ENCODE data around the gene KPNA2.
A peak's percentile ranks its signal among the peaks of the same experiment; 100 is the strongest.
"Not testable (repeated sequence)": the region's sequence is repeated elsewhere in the genome, so short reads cannot be mapped to it uniquely, and the experiment has no call there.

Gene KPNA2

DNA sequence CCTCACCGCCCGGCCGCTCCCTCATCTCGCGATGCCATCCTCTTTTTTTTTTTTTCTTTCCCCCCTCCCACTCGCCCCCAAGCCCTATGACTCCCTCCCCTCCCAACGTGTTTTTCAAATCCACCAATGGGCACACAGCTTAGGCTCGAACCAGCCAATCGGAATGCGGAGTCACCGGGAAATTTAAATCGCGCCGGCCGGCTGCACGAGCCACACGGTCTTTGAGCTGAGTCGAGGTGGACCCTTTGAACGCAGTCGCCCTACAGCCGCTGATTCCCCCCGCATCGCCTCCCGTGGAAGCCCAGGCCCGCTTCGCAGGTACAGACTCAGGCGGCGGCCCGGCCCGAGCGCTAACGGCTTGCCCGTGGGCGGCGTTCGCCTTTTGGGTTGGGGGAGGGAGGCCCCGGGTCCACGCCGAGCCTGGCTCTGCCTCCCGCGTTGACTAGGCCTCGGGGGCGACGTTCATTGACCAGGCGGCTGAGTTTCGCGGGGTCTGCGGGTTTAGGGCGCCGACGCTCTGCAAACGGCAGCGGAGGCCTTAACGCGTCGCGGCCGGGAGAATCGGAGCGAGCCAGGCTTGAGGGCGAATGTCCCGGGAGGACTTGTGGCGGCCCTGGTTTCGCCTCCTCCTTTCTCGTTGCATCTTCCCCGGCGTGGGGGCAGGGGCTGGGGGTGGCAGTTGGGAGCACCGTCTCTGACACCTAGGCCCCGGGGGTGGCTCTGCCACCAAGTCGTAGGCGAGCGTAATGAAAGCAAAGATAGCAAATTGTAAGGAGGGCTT is at the start of gene KPNA2:
TSS of gene KPNA2 (plus strand) at position 213 of the 781 bp plus-strand sequence. CDS start 1,398 bp downstream, outside the sequence.
- peak; percentile 96 to 97 for DNase-seq

DNA sequence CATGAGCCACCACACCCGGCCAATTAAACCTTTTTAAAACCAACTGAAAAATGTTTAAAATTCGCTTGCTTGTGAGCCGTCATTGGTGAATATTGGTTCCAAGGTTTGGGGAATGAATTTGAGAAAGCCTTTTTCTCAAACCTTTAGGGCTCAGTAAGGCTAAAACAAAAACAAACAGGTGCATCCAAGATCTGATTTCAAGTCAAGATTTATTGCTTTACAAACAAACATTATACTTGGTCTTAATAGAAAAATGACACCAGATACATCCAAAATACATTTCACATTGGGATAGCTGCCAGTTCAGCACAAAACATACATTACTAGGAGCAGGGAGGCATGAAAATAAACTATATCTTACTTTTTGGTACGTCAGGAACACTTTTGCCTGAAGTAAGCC is 44.6 kb upstream of the KPNA2 start:
- DNase-seq, result no peak

GRCh38 chr17:67992548-67993152 is 42.9 kb upstream of the KPNA2 start:
- peak in 1 of 2 experiments; percentile 28 for DNase-seq

- DNase-seq, result peak; percentile 30 to 70
These were observed 42.2 kb upstream of the KPNA2 start for GRCh38 chr17:67993153-67993997.

- DNase-seq, result peak in 1 of 2 experiments; percentile 49
These were observed 41.6 kb upstream of the KPNA2 start for GRCh38 chr17:67993998-67994361.

DNA sequence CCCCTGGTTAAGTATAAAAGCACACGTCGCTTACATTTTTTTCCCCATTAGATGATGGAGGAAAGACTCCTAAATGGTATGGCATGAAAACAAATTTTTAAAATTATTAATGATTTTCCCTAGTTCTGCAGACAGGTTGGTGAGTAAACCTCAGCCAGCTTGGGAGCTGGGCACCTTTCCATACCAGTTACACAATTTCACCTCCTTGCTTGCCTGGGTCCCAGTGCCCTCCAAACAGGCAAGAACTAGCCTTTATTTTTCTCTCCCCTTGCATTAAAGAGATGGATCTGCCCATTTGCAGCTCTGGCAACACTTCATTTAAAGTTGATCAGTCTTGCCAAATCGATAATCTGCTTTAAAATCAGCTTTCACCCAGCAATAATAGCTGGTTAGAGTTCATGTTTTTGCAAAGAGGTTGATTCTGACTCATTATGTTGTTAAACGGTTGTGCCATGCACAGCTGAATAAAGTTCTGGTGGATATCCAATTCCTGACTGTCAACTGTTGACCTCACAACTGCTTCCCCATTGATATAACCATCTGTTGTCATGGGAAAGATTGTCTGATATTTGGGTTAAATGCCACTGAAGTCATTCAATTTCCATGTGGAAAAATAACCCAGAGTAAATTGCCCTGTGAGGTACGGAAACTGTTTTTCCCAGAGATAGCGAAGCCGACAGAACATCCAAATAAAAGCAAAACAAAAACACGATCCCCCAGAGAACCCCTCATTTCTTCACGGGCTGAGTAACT is 40.5 kb upstream of the KPNA2 start:
- no peak for DNase-seq

- no peak for DNase-seq
These were observed 39.8 kb upstream of the KPNA2 start for GRCh38 chr17:67995570-67996263.

DNA sequence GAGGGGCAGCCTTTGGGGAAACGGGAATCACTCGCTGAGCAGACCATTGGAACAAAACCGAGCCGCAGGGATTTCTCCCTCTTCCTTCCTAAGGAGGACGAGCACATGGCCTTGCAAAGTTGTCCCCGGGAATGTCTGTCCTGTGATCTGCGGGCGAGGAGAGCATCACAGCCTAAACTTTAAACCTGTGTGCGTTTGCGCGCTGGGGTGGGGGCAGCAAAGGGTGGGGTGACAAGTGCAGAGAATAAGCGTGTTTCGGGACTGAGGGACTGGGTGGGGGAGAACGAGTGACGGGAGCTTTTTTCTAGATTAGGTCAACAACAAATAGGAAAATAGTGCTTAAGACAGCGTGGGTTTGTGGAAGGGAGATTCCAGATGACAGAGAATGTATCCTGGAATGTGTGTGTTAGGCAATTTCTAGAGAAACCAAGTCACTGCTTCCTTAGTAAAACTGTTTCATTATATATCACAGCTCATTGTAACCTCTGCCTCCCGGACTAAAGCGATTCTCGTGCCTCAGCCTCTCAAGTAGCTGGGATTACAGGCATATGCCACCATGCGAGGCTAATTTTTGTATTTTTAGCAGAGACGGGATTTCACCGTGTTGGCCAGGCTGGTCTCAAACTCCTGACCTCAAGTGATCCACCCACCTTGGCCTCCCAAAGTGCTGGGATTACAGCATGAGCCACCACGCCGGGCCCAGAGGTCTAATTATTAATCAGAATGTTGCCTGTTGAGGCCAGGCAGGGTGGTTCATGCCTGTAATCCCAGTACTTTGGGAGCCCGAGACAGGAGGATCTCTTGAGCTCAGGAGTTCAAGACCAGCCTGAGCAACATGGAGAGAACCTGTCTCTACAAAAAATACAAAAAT is 39.0 kb upstream of the KPNA2 start, which contains the start of gene C17orf58:
TSS of gene C17orf58 (minus strand) at position 169 of the 871 bp plus-strand sequence. CDS start 271 bp downstream, outside the sequence.
- DNase-seq, result not testable (repeated sequence)

DNA sequence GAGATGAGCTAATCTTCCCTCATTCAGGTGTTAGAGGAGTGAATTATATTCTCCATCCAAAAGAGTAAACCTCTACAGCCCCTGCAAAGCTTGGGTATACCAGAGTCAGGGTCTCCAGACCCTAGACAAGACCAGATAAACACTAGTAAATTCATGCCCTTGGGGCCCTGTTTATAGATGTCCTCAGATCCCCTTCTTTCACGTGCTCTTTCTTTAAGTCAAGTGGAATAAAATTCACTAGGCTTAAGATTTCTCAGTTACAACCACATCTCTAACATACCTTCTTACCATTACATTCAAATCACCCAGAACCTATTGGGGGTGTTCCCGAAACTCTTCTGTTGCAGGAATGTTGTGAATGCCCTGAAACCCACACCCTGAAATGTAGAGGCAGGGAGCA is 37.1 kb upstream of the KPNA2 start:
- no peak for DNase-seq

- DNase-seq, result peak in 1 of 2 experiments; percentile 17
These were observed 36.1 kb upstream of the KPNA2 start for GRCh38 chr17:67999291-67999911.

DNA sequence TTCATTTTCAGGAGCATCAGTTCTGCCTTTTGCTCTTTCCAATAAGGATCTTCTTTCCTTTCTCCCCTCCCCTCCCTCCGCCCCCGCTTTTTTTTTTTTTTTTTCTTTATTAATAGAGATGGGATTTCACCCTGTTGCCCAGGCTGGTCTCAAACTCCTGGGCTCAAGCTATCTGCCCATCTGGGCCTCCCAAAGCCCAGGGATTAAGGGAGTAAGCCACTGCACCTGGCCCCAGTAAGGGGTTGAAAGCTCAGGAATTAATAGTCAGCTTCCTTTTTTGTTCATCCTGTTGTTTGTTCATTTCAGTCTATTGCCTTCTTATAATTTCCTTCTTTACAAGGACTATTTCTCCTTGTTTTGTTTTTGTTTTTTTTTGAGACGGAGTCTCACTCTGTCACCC is 31.3 kb upstream of the KPNA2 start:
- DNase-seq, result no peak

DNA sequence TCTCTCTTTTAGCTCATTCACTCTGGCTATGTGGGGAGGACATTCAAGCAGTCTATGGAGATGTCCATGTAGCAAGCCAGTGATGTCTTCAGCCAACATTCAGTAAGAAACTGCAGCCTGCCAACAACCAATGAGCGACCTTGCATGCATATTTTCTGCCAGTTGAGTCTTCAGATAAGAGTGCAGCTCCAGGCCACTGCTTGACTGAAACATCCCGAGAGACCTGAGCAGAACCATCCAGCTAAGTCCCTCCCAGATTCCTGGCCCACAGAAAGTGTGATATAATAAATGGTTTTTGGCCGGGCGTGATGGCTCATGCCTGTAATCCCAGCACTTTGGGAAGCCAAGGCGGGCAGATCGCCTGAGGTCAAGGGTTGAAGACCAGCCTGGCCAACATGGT is 28.7 kb upstream of the KPNA2 start:
- no peak for DNase-seq

DNA sequence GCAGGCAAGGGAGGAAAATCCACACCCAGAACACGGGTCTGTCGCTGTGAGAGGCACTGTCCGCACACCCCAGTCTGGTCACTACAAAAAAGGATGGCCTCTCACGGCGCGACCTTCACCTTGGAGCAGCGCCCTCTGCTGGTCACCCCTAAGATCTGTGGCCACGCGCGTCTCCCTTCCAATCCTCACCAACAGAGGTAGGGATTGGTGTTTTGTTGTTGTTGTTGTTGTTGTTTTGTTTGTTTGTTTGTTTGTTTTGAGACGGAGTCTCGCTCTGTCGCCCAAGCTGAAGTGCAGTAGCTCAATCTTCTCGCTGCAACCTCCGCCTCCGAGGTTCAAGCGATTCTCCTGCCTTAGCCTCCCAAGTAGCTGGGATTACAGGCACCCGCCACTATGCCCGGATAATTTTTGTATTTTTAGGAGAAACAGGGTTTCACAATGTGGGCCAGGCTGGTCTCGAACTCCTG is 24.3 kb upstream of the KPNA2 start:
- DNase-seq, result peak in 1 of 2 experiments; percentile 17

GRCh38 chr17:68013385-68013784 is 22.1 kb upstream of the KPNA2 start:
- no peak for DNase-seq

DNA sequence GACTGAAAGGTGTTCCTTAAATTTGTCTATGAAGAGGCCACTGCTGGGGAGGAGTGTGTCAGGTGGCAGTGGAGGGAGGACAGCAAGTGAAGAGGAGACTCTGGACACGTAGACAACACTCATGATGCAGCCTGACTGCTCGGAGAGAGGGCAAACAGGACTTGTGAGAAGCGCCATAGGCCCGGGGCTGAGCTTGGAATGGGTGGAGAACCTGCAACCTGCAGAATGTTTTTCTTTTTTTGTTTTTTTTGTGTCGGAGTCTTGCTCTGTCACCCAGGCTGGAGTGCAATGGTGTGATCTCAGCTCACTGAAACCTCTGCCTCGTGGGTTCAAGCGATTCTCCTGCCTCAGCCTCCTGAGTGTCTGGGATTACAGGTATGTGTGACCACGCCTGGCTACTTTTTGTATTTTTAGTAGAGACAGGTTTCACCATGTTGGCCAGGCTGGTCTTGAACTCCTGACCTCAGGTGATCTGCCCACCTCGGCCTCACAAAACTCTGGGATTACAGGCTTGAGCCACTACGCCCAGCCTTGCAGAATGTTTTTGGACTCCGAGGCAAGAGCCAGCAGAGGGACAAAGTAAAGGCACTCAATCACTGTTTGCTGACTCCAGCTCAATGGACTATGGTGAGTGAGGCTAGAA is 20.3 kb upstream of the KPNA2 start:
- DNase-seq, result no peak

GRCh38 chr17:68016838-68017237 is 18.7 kb upstream of the KPNA2 start:
- DNase-seq, result no peak

- not testable (repeated sequence) for DNase-seq
These were observed 17.0 kb upstream of the KPNA2 start for GRCh38 chr17:68018493-68018892.

GRCh38 chr17:68019336-68019674 is 16.2 kb upstream of the KPNA2 start:
- no peak for DNase-seq

DNA sequence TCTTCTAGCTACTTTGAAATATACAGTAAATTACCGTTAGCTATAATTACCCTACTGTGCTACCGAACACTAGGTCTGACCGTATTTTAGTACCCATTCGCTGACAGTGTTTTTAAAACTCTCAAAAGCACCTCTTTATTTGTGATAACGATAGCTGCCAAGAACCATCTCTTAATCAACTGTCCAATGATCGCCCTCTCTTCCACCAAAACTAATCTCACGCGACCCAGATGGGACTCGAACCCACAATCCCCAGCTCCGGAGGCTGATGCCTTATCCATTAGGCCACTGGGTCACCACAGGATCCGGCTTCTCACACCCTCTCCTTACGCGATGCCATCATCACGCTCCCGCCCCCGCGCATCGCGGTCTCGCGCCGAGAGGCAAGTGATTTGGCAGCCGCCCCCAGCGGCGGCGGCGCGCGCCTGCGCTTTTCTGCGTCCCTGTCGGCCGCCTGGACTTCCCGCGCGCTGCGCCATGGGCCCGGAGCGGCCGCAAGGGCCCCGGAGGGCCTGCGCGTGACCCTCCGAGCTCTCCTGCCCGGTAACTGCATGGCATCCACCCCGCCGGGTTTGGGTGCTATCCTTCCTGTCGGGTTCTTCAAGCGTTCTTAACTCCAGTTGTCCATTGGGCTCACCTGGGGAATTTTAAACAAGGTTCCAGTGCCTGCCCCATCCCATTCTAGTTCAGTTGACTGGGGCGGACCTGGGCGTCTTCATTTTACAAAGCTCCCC is 15.7 kb upstream of the KPNA2 start:
- DNase-seq, result peak; percentile 84 to 92
